Liver (tissue), 3 donors: ENCODE data around the gene UNC5CL.

ENCODE experiments used
- FOXA1 ChIP-seq: IDR thresholded peaks from 2 replicates; pipeline ENCODE4 v1.6.1; 2016; ENCODE audit warnings: antibody characterized with exemption
- GABPA ChIP-seq, 2 donors: IDR thresholded peaks in 1 of 2; conservative IDR thresholded peaks in 1 of 2; 2 replicates each; pipeline ENCODE4 v1.6.1; 2016; ENCODE audit warnings: antibody characterized with exemption in 2 of 2, mild to moderate bottlenecking in 1 of 2, moderate library complexity in 1 of 2
- NR2F2 ChIP-seq: IDR thresholded peaks from 2 replicates; pipeline ENCODE4 v1.6.1; 2016; ENCODE audit warnings: antibody characterized with exemption
- RAD21 ChIP-seq, 2 donors: IDR thresholded peaks; 2 replicates each; pipeline ENCODE4 v1.6.1; 2016; ENCODE audit warnings: antibody characterized with exemption in 2 of 2, mild to moderate bottlenecking in 2 of 2
- TAF1 ChIP-seq: conservative IDR thresholded peaks from 2 replicates; pipeline ENCODE4 v1.6.1; 2016; ENCODE audit warnings: antibody characterized with exemption, mild to moderate bottlenecking
- YY1 ChIP-seq: IDR thresholded peaks from 2 replicates; pipeline ENCODE4 v1.6.1; 2016; ENCODE audit warnings: antibody characterized with exemption, mild to moderate bottlenecking
- TF ChIP-seq, protein P1 (sequence below): fragments of 150-350 bp; IDR thresholded peaks from 2 replicates; pipeline ENCODE4 v1.5.1; 2017; ENCODE audit warnings: improper control_type of control experiment, low read depth, low read length; ENCODE audit not compliant: missing input control
- donor health status: healthy.
- donor health status: healthy.

GRCh38 chr6:41000248-41000647 is 38.8 kb downstream of the UNC5CL start:
- TF ChIP-seq, protein P1, sequence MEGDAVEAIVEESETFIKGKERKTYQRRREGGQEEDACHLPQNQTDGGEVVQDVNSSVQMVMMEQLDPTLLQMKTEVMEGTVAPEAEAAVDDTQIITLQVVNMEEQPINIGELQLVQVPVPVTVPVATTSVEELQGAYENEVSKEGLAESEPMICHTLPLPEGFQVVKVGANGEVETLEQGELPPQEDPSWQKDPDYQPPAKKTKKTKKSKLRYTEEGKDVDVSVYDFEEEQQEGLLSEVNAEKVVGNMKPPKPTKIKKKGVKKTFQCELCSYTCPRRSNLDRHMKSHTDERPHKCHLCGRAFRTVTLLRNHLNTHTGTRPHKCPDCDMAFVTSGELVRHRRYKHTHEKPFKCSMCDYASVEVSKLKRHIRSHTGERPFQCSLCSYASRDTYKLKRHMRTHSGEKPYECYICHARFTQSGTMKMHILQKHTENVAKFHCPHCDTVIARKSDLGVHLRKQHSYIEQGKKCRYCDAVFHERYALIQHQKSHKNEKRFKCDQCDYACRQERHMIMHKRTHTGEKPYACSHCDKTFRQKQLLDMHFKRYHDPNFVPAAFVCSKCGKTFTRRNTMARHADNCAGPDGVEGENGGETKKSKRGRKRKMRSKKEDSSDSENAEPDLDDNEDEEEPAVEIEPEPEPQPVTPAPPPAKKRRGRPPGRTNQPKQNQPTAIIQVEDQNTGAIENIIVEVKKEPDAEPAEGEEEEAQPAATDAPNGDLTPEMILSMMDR = no peak
- TF ChIP-seq RAD21 (IDR thresholded peaks at IDR 0.05) (no peak), GABPA (IDR thresholded peaks at IDR 0.05 in 1 of 2, conservative IDR thresholded peaks at IDR 0.05 in 1 of 2) (no peak), NR2F2 (no peak), TAF1 (no peak), FOXA1 (no peak), YY1 (no peak)
